Tibial nerve (tissue), 4 donors: Measurements from ENCODE around the gene TACSTD2.

ENCODE experiments used
- CTCF ChIP-seq, 5 experiments: fragments of 200-600 bp in 3 of 5; fragments of 450-650 bp in 2 of 5; sonication (generic) in 3 of 5; IDR thresholded peaks; one replicate each; pipeline ENCODE4 v1.5.1; 2016 to 2019; ENCODE audit warnings: antibody characterized with exemption in 5 of 5, mild to moderate bottlenecking in 3 of 5, moderate library complexity in 2 of 5
- EP300 ChIP-seq, 2 donors: sonication (generic); formaldehyde crosslinking; IDR thresholded peaks; one replicate each; pipeline ENCODE4 v1.6.1; 2017; ENCODE audit warnings: antibody characterized with exemption in 2 of 2, mild to moderate bottlenecking in 1 of 2
- POLR2A ChIP-seq, 2 donors: fragments of 450-650 bp; IDR thresholded peaks; one replicate each; pipeline ENCODE4 v1.6.1; 2017; ENCODE audit warnings: antibody characterized with exemption in 2 of 2, mild to moderate bottlenecking in 2 of 2, moderate library complexity in 2 of 2

GRCh38 chr1:58621391-58621790 lies 44.3 kb upstream of the TACSTD2 start:
- TF ChIP-seq CTCF (IDR thresholded peaks at IDR 0.05) (no peak), POLR2A (IDR thresholded peaks at IDR 0.05) (no peak), EP300 (IDR thresholded peaks at IDR 0.05) (no peak)
